HUES6 (cell line): ENCODE data around the gene AUP1.

ENCODE experiments used
- H3K27ac ChIP-seq: 2 replicates; pipeline ENCODE4 v1.7.0; 2013; ENCODE audit warnings: low read depth, mild to moderate bottlenecking, low read length, inconsistent platforms
- H3K27me3 ChIP-seq: 2 replicates; pipeline ENCODE4 v1.6.1; 2013; ENCODE audit warnings: low read length; ENCODE audit not compliant: control insufficient read depth, insufficient read depth
- H3K36me3 ChIP-seq: 2 replicates; pipeline ENCODE4 v1.6.1; 2013; ENCODE audit warnings: low read length; ENCODE audit not compliant: control insufficient read depth, insufficient read depth
- H3K4me1 ChIP-seq: 2 replicates; pipeline ENCODE4 v1.6.1; 2013; ENCODE audit warnings: low read length; ENCODE audit not compliant: control insufficient read depth, insufficient read depth
- H3K4me3 ChIP-seq: 2 replicates; pipeline ENCODE4 v1.5.1; 2013; ENCODE audit warnings: low read depth, low read length
- H3K9ac ChIP-seq: one replicate; pipeline ENCODE4 v1.6.1; 2013; ENCODE audit warnings: mild to moderate bottlenecking, low read length
- H3K9me3 ChIP-seq: 2 replicates; pipeline ENCODE4 v1.6.1; 2013; ENCODE audit warnings: low read depth, low read length; ENCODE audit not compliant: control insufficient read depth, insufficient read depth

The AUP1 gene

GRCh38 chr2:74556159-74556558 lies 26.7 kb upstream of the AUP1 start:
- Histone ChIP-seq H3K27ac (no peak overlapping the region), H3K9ac (no peak overlapping the region), H3K27me3 (peaks cover 64% of the 10 kb centered on the region), H3K36me3 (peaks cover 5% of the 10 kb centered on the region; the same call in 1 of the 2 replicates), H3K4me1 (peaks cover 27% of the 10 kb centered on the region), H3K4me3 (peak overlapping the region; percentile 81; the same call in 1 of the 2 replicates), H3K9me3 (no peaks in the 10 kb centered on the region)

DNA sequence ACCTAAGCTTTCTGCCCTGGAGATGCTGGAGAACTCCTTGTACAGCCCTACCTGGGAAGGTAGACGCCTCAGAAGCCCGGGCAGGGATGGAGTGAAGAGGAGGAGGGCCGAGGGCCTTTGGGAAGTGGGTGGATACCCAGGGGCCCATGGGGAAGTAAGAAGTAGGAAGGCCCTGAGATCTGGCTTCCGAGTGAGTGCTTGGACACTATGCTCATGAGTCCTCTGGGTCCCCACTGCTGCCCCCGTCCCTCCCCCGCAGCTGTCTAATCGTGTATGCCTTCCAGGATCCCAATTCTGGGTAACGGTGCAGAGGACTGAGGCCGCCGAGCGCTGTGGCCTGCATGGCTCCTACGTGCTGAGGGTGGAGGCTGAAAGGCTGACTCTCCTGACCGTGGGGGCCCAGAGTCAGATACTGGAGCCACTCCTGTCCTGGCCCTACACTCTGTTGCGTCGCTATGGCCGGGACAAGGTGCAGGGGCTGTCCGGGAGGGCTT lies 26.2 kb upstream of the AUP1 start:
- H3K36me3 ChIP-seq = peaks cover 5% of the 10 kb centered on the region; the same call in 1 of the 2 replicates
- no peaks in the 10 kb centered on the region for H3K9me3 ChIP-seq
- no peak overlapping the region for H3K27ac ChIP-seq
- peaks cover 66% of the 10 kb centered on the region for H3K27me3 ChIP-seq
- peak overlapping the region; percentile 81 for H3K4me3 ChIP-seq
- peaks cover 26% of the 10 kb centered on the region for H3K4me1 ChIP-seq
- H3K9ac ChIP-seq = peak overlapping the region; percentile 70

GRCh38 chr2:74554820-74555531 lies 25.5 kb upstream of the AUP1 start:
- Histone ChIP-seq H3K9ac (peak overlapping the region; percentile 70), H3K36me3 (peaks cover 5% of the 10 kb centered on the region; the same call in 1 of the 2 replicates), H3K4me3 (peak overlapping the region; percentile 81), H3K9me3 (no peaks in the 10 kb centered on the region), H3K27ac (no peak overlapping the region), H3K27me3 (peaks cover 66% of the 10 kb centered on the region), H3K4me1 (peaks cover 23% of the 10 kb centered on the region)

- Histone ChIP-seq H3K27me3 (peaks cover 67% of the 10 kb centered on the region), H3K9me3 (no peaks in the 10 kb centered on the region), H3K9ac (peak within 1 kb of the TSS; percentile 70), H3K36me3 (peaks cover 5% of the 10 kb centered on the region; the same call in 1 of the 2 replicates), H3K4me3 (peak within 1 kb of the TSS; percentile 81), H3K27ac (peak within 1 kb of the TSS; percentile 76; the same call in 1 of the 2 replicates), H3K4me1 (peaks cover 27% of the 10 kb centered on the region)
These were observed 24.6 kb upstream of the AUP1 start, which contains the start of the genes DOK1 and LOXL3 for GRCh38 chr2:74553892-74554819. DOK1 (plus strand) TSS chr2:74554720; CDS start chr2:74554755, 35 bp downstream. LOXL3 (minus strand) TSS chr2:74553942; CDS start chr2:74552634, 1,308 bp downstream.

DNA sequence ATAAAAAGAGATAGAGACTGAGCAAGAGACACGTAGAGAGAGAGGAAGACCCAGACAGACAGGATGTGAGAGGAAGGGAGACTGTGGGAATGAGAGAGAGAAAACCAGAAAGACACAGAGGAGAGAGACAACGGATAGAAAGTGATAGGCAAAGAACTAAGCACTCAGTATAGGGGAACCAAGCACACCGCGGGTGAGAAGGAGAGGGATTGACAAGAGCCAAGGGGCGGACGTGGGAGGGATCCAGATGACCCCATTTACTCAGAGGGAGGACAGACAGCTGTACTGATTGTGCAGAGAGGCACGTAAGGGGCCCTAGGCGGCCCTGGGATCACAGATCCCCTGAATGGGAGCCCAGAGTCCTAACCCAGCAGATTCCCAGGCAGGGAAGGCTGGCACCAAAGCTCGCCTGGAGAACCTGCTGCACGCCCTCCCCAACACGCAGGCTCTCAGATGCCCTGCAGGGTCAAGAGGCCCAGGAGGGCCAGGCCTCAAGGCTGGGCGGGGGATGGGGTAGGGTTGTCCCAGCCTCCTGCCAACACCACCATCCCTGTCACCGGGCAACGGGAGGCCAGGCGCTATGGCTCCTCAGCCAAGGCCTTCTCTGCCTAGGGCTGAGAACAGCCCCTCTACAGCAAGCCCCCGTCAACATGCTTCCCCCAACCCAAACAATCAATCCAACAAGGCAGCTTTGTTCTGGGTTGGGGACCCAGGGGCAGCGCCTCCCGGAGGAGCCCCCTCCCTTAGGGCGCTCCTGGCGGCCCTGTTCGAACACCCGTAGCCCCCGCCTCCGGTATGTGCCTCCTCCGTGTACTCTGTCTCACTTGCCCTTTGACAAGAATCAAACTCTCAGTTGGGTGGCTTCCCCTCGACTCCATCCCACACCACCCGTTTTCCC lies 23.7 kb upstream of the AUP1 start:
- H3K4me1 ChIP-seq = peaks cover 31% of the 10 kb centered on the region
- no peak overlapping the region for H3K27ac ChIP-seq
- no peaks in the 10 kb centered on the region for H3K9me3 ChIP-seq
- peak overlapping the region; percentile 81 for H3K4me3 ChIP-seq
- H3K9ac ChIP-seq = peak overlapping the region; percentile 47
- peaks cover 71% of the 10 kb centered on the region for H3K27me3 ChIP-seq
- H3K36me3 ChIP-seq = peaks cover 5% of the 10 kb centered on the region; the same call in 1 of the 2 replicates

DNA sequence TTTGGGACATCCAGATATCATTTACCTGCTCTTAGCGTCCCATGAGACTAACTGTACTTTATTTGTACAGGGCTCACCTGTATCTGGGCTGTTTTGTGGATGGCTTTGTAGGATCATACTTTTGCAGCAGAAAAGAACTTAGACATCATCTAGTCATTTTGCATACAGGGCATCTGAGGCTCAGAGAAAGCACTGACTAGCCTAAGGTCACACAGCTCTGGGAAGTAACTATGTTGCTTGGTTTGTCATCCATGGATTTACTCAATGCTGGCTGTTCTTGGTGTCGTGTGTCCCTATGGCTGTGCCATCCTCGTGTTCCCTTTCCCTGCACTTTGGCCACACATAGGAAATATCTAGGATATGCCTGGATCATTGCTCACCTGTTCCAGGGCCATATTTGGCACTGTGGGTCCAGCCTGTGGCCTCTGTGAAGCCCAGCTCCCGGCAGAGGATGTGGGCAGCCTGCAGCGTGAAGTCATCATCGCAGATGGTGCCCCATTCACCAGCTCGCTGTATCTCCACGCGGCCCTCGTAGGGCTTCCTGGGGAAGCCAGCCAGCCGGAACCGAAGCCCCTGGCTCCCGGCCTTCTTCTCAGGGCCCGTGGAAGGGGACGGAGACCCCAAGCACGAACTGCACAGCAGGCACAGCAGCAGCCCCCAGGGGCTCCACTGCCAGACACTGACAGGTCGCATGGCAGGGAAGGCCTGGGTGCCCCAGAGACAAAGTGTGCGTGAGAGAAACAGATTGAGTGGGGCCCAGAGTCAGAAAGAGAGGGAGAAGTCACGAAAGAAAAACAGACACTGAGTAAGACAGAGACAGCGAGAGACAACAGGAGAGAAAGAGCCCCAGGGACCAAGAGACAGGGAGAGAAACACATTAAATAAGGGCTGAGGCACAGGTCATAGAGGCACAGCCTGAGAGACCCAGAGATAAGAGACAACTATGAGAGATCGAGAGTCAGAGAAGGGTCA lies 22.7 kb upstream of the AUP1 start:
- Histone ChIP-seq H3K4me1 (peaks cover 34% of the 10 kb centered on the region), H3K36me3 (peaks cover 5% of the 10 kb centered on the region; the same call in 1 of the 2 replicates), H3K27me3 (peaks cover 80% of the 10 kb centered on the region), H3K4me3 (peak overlapping the region; percentile 81; the same call in 1 of the 2 replicates), H3K9me3 (no peaks in the 10 kb centered on the region), H3K9ac (no peak overlapping the region), H3K27ac (no peak overlapping the region)

GRCh38 chr2:74551530-74551929 lies 22.0 kb upstream of the AUP1 start:
- no peak overlapping the region for H3K27ac ChIP-seq
- no peak overlapping the region for H3K4me3 ChIP-seq
- peaks cover 76% of the 10 kb centered on the region for H3K27me3 ChIP-seq
- 0 out of 2 replicates have a peak, but pooled peaks cover 4% of the 10 kb centered on the region for H3K36me3 ChIP-seq
- H3K4me1 ChIP-seq = peaks cover 34% of the 10 kb centered on the region
- no peak overlapping the region for H3K9ac ChIP-seq
- no peaks in the 10 kb centered on the region for H3K9me3 ChIP-seq

DNA sequence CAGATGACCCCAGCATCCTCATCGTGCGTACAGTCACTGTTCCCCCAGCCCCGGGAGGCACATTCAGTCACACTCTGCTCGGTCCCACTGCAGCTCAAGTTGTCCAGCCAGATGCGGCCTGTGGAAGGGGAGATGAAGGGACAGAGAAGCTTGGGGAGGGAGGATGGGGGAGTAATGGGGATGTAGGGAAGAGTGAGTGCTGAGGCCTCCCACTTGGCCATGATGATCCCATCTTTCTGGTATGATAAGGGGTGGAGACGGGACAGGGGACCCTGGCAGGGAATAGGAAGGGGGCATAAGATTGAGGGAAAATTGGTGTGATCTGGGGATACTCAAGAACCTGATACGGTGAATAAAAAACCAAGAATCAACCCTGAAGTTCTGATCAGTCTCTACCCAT lies 20.7 kb upstream of the AUP1 start:
- Histone ChIP-seq H3K9me3 (no peaks in the 10 kb centered on the region), H3K27ac (no peak overlapping the region), H3K9ac (no peak overlapping the region), H3K4me1 (peaks cover 28% of the 10 kb centered on the region), H3K36me3 (no peaks in the 10 kb centered on the region), H3K27me3 (peaks cover 63% of the 10 kb centered on the region), H3K4me3 (no peak overlapping the region)

DNA sequence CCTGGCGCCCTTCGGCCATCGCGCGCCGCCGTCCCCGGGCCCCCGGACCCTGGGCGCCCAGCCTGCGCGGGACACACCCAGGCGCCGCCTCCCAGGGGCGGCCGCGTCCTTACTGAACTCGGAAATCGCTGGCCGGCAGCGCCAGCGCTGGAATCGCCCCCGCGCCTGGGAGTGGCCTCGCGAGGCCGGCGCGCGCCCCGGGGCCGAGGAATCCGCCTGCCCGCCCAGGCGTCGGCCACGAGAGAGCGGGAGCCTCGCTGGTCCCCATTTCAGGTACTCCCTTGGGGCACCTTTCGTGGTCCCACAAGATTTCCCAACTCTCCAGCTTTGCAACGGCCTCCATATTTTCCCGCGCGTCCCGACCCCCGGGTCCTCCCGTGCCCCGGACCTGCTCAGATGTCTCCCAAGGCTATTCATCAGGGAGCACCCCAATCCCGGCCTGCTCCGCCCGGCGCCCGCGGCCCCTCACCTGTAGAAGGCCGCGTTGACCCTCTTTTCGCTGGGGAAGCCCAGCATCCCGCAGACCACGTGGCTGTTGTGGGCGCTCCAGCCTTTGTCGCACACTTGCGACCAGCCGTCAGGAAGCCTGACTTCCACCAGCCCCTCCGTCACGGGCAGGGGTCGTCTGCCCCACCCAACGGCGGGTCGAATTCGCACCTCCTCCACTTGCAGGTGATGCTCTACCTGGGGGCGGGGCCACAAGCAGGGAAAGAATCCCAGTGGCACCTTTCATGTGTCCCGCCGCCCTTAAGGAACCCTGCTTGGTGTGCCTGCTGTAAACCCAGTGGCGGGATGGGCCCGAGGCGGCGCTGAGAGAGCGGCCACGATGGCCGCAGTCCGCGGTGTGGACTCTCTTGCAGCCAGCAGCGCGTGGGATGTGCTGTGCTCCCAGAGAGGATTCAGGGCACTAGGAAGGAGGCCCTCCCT lies 19.7 kb upstream of the AUP1 start:
- Histone ChIP-seq H3K9ac (peak overlapping the region; percentile 64), H3K4me3 (peak overlapping the region; percentile 61)

More for the DNA sequence above, 19.7 kb upstream of the AUP1 start:
- Histone ChIP-seq H3K4me1 (peaks cover 28% of the 10 kb centered on the region), H3K27me3 (peaks cover 56% of the 10 kb centered on the region), H3K9me3 (no peaks in the 10 kb centered on the region), H3K27ac (no peak overlapping the region), H3K36me3 (no peaks in the 10 kb centered on the region)
